NCI-H748 treated with DMSO at 0.1 percent for 48 hours (cell line): Measurements from ENCODE around the gene TUB.

Experiments
- DNase-seq: peaks from one replicate; lab custom pipeline; 2025; lab: John Stamatoyannopoulos, UW

The TUB gene

DNA sequence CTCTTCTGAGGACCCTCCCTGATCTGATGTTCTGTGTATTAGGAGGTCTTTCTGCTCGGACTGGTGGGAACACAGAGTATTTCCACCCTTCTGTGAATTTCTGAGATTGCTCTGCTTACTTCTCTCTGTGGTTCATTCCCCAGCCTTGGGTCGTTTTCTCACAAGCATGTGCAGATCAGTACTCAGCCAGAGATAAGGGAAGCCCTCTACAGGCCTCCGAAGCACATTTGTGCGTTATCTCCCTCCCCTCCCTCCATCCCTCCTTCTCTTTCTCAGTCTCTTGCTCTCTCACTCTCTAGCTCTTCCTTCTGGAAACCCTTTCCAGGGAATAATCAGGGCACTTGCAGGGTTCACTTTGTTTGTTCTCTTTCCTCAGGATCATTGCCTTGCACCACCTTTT is 35.2 kb upstream of the TUB start:
- DNase-seq, result no peak

DNA sequence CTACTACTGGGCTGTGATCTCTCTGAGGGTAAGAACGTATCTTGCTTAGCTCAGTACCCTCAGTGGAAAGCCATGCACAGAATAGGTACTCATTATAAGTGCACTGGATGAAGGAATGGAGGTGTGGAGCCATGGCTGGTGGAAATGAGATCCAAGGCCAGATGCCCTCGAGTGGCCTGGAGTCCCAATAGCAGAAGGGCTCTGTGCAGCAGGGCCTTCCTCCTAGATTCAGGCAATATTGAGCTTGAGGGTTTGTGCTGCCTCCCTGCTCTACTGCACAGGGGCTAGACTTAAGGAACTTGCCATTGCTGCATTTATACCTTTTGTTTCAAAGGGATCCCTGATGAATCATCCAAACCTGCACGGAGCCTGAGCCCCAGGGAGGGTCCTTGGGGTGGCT is 33.6 kb upstream of the TUB start:
- no peak for DNase-seq

DNA sequence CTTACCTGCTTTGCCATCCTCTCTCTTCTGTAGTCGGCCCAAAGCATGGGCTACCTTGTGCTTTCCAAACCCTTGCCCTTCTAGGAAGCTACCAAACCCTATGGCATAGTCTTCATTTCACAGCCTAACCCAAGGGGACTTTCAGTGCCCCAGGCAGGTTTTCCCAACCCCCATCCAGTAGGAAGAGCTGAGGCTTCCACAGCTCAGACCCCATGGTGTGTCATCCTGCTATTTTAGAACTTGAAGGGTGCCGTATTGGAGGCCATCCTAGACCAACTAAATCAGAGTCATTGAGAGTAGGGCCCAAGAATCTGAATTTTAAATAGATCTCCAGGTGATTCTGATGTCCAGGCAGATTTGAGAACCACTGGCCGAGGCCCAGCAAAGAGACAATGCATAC is 31.9 kb upstream of the TUB start:
- no peak for DNase-seq

- DNase-seq, result no peak
These were observed 25.7 kb upstream of the TUB start for GRCh38 chr11:8055091-8055835.

DNA sequence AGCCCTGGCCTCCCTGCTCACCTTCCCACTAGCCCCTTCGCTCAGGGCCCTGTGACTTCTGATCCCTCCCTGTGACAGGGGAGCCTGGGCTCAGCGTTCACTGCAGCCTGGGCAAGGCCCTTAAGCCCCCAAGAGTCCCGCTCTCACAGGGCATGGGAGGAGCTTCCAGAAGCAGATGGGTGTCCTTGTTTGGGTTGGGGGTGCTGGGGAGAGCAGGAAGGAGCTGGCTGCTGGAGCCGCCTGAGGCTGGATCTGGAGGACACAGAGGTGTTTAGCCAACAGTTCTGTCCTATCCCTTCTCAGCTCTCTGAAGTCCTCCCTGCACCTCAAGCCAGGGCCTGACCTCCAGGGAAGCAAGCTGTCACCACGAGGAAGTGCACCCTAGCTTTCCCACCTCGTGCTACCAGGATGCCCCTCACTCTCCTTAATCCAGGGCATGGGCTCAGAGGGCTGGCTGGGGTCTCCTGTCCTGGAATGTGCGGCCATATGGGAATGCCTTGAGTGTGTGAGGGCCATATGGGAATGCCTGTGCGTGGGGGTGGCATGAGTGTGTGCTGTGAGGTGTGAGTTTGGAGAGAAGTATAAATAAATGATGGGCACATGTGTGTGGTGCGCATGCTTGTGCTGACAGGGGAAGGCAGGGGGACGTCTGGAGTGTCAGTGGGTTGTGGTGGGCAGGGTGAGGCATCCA is 25.0 kb upstream of the TUB start:
- no peak for DNase-seq

DNA sequence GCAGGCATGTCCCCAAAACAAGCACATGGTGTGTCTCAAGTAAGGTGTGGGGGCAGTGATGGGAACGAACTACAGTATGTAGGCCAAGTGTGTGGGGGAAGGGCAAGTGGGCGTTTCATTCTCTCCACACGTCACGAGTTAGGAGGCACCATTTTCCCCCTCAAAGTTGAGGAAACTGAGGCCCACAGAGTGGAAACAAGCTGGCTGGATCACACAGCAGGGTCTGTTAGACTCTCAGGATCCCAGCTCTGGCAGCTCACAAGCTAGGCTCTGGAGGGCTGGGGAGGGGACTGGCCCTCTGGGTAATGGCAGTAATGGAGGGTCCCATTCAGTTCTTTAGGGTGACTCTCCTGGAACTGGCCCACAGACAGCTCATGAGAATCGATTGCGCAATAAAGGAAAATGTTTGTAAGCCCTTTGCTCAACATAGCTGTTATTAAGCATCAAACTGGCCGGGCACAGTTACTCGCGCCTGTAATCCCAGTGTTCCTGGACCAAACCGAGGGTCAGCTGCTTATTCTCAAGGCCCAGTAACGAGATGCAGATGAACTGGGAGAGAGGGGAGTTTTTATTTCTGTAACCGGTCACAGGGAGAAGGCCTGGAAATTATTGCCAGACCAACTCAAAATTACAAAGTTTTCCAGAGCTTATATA is 24.1 kb upstream of the TUB start:
- DNase-seq, result no peak

DNA sequence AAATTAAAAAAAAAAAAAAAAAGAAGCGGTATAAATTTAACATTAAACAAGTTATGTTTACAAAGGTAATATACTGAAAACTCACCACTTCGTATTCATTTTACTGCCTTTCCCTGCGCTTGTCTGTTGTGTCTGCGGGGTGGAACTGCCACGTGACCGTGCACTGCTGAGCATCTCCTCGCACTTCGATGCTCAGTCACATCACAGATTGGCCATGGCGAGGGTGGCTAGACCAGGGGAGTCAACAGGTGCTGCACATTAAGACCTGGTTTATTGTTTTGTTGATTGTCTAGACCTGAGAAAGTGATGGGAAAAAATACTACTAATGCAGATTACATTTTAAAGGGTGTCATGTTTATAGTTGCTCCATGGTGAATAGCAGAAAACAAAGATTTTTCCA is 22.8 kb upstream of the TUB start:
- DNase-seq, result no peak

- DNase-seq, result no peak
These were observed 22.0 kb upstream of the TUB start for GRCh38 chr11:8059030-8059429.

- DNase-seq, result no peak
These were observed 21.4 kb upstream of the TUB start for GRCh38 chr11:8059571-8060011.

DNA sequence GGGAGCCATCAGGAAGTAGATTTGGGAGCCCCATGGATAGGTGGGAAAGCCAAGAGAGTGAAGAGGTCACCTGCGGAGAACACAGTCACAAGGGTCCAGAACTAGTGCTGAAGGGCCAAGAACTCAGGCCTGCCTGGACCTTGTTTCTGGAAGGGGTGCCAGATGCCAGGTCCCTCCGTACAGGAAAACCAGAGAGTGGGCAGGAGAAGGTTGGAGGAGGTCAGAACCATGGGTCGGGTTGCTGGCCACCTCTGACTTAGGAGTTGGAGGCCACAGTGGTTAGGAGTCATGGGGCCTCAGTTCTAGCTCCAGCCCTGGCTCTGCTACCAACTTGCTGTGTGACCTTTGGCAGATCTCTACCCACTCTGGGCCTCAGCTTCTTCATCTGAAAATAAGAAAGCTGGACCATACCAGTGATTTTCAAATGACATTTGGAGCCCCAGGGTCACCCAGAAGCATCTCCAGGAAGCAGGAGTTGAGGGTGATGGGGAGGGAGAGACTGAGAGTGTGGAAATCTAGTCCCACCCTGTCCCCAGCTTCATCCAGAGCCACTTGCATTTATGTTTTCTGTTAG is 20.8 kb upstream of the TUB start:
- no peak for DNase-seq

- DNase-seq, result no peak
These were observed 20.0 kb upstream of the TUB start for GRCh38 chr11:8060801-8061554.

DNA sequence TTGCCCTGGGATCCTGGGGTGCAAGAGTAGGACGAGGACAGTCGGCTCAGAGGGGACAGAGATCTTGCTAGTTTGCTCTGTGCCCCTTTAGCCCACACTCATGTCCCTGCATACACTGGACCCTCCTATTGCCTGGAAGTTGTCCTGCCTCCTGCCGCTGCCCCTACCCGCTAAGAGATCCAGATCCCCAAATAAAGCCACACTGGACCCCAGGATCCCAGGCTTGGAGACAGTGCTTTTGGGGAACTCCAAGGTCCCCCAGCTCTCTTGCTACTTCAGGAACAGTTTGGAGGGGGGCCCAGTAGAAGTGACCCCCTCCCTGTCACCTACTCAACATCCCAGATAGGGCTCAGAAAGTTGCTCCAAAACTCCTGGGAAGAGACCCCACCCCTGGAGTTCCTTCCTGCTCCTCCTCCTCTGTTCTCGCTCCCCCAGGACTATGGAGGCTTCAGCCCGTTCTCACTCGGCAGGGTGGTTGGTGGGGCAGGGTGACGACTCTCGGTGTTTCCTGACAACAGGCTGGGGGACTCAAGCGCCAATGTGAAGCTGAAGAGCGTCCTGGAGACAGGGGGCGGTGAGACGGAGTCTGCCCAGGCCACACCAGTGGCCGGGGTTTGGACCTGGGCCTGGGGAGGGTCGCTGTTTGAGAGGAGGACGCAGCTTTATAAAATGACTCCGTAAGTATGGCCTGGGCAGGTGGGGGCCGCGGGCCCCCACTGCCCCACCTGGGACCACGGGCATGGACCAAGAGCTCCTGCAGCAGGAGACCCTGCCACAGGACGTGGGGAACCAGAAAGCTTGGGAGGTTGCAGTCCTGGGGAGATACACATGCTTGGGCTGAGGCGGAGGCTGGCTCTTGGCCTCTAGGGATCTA is 19.2 kb upstream of the TUB start:
- no peak for DNase-seq

DNA sequence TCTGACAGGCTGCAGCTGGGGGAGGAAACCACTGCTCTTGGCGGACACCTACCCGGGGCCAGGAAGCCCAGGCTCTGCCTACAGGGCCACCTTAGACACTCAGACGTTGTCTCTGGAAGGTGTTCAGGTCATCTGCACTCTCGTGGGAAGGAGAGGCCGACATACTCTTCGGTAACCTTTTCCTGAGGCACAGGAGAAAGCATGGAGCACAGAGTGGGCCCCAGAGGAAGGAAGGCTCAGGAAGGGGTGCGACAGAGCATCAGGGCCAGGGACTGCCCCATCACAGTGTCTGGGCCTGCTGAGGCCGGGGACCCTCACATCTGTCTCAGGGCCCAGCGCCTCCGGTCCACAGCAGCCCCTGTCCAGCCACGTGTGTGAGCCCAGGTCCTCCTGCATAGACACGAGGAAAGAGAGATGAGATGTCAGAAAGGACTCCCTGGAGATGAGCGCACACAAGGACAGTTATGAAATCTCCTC is 18.2 kb upstream of the TUB start:
- DNase-seq, result no peak

- DNase-seq, result no peak
These were observed 17.7 kb upstream of the TUB start for GRCh38 chr11:8063324-8063723.

- no peak for DNase-seq
These were observed 16.0 kb upstream of the TUB start for GRCh38 chr11:8065031-8065430.

GRCh38 chr11:8066036-8066910 is 14.7 kb upstream of the TUB start:
- no peak for DNase-seq

GRCh38 chr11:8066911-8067455 is 14.0 kb upstream of the TUB start:
- no peak for DNase-seq

GRCh38 chr11:8067567-8067928 is 13.5 kb upstream of the TUB start:
- no peak for DNase-seq

DNA sequence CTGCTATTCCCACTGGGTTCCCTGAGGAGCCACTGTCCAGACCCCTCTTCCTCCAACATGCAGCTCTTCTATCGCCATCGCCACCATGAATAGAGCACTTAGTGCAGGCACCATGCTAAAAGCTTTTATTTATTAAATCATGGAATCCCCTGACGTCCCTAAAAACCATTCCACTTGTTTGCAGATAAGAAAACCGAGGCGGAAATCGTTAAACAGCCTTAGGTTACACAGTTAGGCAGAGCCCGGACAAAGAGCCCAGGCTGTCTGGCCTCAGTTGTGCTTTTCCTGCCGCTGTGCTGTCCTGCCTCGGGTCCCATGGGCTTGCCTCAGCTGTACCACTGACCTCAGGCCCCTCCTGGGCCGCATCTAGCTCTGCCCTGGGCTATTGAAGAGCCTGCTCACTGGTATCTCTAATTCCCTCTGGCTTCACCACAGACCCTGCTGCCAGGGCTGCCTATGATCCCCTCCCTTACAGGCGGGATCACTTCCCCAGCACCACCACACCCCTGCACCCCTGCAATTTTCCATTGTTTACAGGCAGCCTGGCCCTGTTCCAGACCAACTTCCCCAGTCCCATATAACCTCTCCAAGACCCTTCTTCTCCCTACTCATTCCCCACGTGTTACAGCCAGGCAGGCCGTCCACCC is 13.0 kb upstream of the TUB start:
- DNase-seq, result no peak
